Large intestine (tissue), 3 donors: ENCODE measurements around the gene ATM. TPM values are rescaled to one million over a fixed set of nuclear protein-coding genes. Genes with fewer than 3 reads are reported as not detected.

Experiments used
- DNase-seq, 2 donors: peaks; one replicate each; pipeline versions ENCODE4 v3.0.0 to v3.0.0-alpha.2; 2013
- H3K27ac ChIP-seq: one replicate; pipeline ENCODE4 v1.5.1; 2013; ENCODE audit warnings: low read length
- H3K27me3 ChIP-seq: 2 replicates; pipeline ENCODE4 v1.6.1; 2013; ENCODE audit warnings: low read length; ENCODE audit not compliant: control insufficient read depth, insufficient read depth
- H3K36me3 ChIP-seq: 2 replicates; pipeline ENCODE4 v1.6.1; 2013; ENCODE audit warnings: low read length; ENCODE audit not compliant: control insufficient read depth, insufficient read depth
- H3K4me1 ChIP-seq: one replicate; pipeline ENCODE4 v1.6.1; 2013; ENCODE audit warnings: low read length; ENCODE audit not compliant: control insufficient read depth, insufficient read depth
- H3K4me3 ChIP-seq: one replicate; pipeline ENCODE4 v1.5.1; 2013; ENCODE audit warnings: low read length
- H3K9me3 ChIP-seq: one replicate; pipeline ENCODE4 v1.6.1; 2013; ENCODE audit warnings: mild to moderate bottlenecking, low read depth, low read length, moderate library complexity; ENCODE audit not compliant: control insufficient read depth
- WGBS: methylation state at CpG from one replicate; pipeline ENCODE4 v1.1.5; 2013; ENCODE audit warnings: low lambda C conversion rate; ENCODE audit not compliant: insufficient coverage; 5-methylcytosine and 5-hydroxymethylcytosine counted together
- polyA plus RNA-seq: library from polyadenylated mRNA; unstranded; fragments of 120-200 nt; gene quantifications from one replicate; pipeline ENCODE4 v1.2.1, GENCODE V29; 2013

The ATM gene
- polyA plus RNA-seq, 1 donor, result 34.7 TPM

DNA sequence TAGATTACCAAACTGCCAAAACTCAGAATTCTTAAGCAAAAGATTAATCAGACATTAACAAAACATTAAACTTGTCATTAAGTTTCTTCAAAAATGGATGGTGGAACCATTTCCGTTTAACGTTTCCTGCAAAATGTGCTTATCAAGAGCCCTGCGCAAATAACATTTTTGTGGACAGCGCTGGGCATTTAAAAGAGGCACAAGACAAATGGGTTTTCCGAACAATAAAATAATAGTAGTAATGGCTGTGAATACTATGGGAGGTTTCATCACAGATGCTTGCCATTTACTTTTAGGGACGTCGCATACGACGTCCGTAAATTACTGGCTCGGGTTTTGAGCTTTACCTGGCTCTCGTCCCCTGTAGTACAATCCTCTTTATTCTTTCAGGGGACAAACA is 1.5 kb upstream of the ATM start:
- Histone ChIP-seq H3K4me1 (peaks cover 6% of the 10 kb centered on the region), H3K27me3 (no peaks in the 10 kb centered on the region), H3K27ac (peak overlapping the region; percentile 98), H3K9me3 (no peaks in the 10 kb centered on the region), H3K4me3 (peak overlapping the region; percentile 93), H3K36me3 (no peaks in the 10 kb centered on the region)
- peak in 1 of 2 donors; percentile 35 for DNase-seq
- no CpG with 5 or more reads among the region's 12 CpGs for WGBS

DNA sequence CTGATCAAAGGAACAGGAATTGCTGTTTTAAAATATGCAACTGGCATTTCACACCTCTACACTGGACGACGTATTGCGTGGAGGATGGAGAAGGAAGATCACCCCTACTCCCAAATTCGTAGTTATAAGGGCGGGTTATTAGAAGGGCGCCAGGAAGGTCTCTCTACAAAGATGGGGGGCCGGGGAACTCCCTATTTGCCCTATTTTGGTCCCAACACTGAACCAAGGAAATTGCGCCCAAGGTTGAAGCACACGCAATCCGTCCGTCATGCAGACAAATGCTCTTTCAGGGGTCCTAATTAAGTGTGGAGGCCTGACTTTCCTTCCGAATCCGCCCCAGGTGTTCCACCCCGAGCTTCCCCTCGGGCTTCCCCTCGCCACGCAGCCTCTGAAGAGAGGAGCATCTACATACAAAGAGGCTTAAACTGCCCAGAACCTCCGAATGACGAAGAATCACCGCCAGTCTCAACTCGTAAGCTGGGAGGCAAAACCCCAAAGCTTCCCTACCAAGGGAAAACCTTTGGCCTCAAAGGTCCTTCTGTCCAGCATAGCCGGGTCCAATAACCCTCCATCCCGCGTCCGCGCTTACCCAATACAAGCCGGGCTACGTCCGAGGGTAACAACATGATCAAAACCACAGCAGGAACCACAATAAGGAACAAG is 825 bp upstream of the ATM start:
- H3K9me3 ChIP-seq, result no peaks in the 10 kb centered on the region
- peaks cover 6% of the 10 kb centered on the region for H3K4me1 ChIP-seq
- H3K27ac ChIP-seq, result peak overlapping the region; percentile 98
- no peak for DNase-seq
- H3K36me3 ChIP-seq, result no peaks in the 10 kb centered on the region
- no peaks in the 10 kb centered on the region for H3K27me3 ChIP-seq
- H3K4me3 ChIP-seq, result peak overlapping the region; percentile 93
- WGBS, result no CpG with 5 or more reads among the region's 29 CpGs

DNA sequence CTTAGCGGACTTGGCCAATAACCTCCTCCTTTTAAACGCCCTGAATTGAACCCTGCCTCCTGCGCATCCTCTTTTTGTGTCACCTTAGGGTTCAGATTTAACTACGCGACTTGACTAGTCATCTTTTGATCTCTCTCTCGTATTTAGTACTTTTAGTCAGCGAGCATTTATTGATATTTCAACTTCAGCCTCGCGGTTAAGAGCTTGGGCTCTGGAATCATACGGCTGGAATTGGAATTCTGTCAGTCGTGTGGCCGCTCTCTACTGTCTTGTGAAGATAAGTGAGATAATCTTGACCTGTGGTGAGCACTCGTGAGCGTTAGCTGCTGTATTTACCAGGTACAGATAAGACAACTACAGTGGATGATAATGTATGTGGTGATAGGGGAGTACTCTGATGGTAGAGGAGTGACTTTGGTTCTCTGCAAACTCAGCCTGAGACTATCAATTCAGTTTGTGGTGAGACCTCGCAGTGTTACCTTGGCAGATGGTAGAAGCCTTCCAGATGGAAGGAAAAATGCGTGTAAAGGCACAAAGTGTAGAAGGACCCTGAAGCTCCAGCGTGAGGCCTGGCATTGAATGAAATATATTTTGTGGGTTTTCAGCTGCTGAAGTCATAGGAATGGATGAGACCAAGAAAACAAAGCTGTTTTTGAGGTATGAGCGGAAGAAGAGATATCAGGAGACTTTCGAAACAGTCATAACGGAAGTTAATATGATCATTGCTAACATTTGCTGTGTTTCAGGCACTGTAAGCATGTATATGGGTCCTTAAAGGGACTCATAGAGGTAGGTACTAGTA is 682 bp downstream of the ATM start:
- WGBS, result 49% methylated on average over 5 of the region's 20 CpGs
- peak overlapping the region; percentile 93 for H3K4me3 ChIP-seq
- H3K4me1 ChIP-seq, result peaks cover 6% of the 10 kb centered on the region
- peaks cover under 1% of the 10 kb centered on the region for H3K36me3 ChIP-seq
- no peak for DNase-seq
- no peaks in the 10 kb centered on the region for H3K27me3 ChIP-seq
- H3K9me3 ChIP-seq, result no peaks in the 10 kb centered on the region
- peak overlapping the region; percentile 98 for H3K27ac ChIP-seq

DNA sequence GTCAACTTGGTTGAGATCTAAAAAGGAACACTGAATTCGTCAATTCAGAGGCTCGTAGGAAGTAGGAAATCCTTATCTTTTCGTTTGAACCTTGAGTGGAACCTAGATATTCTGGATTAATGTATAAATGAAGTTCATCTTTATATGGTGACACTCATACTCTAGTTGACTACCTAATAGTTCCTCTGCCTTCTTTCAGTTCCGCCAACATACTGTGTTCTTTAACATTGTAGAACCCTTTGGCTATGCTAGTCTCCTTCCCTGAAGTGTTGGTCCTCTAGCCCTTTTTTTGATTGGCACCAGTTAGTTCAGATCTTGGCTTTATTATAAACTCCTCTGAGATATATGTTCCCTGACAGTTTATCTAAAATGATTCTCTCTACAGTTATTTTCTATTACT is 1.5 kb downstream of the ATM start:
- peak overlapping the region; percentile 98 for H3K27ac ChIP-seq

GRCh38 chr11:108224911-108225786 is 2.3 kb downstream of the ATM start:
- H3K27ac ChIP-seq, result no peak overlapping the region
- peaks cover 11% of the 10 kb centered on the region for H3K36me3 ChIP-seq
- WGBS, result 100% methylated on average over 2 of the region's 14 CpGs
- DNase-seq, result no peak
- no peaks in the 10 kb centered on the region for H3K27me3 ChIP-seq
- H3K4me3 ChIP-seq, result no peak overlapping the region
- H3K9me3 ChIP-seq, result no peaks in the 10 kb centered on the region
- peaks cover 6% of the 10 kb centered on the region for H3K4me1 ChIP-seq

More for the DNA sequence above, 1.5 kb downstream of the ATM start:
- Histone ChIP-seq H3K9me3 (no peaks in the 10 kb centered on the region), H3K4me1 (peaks cover 6% of the 10 kb centered on the region), H3K27me3 (no peaks in the 10 kb centered on the region), H3K4me3 (peak overlapping the region; percentile 93), H3K36me3 (peaks cover 5% of the 10 kb centered on the region)
- no peak for DNase-seq
- 89% methylated on average over 1 of the region's 4 CpGs for WGBS

DNA sequence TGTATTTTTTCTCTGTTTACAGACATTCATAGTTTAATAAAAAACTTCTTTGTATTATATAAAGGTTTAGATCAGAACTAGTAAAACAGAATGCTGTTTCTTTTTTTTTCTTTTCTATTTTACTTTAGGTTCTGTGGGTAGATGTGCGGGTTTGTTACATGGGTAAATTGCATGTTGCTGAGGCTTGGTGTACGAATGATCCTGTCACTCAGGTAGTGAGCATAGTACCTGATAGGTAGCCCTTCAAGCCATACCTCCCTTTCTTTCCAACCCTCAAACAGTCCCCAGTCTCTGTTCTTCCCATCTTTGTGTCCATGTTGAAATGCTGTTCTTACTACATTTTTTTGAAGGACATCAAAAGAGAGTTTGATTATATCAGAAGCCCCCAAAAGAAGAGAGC is 3.2 kb downstream of the ATM start:
- 100% methylated on average over 1 of the region's 2 CpGs for WGBS
- H3K27ac ChIP-seq, result no peak overlapping the region
- H3K27me3 ChIP-seq, result no peaks in the 10 kb centered on the region
- no peak for DNase-seq
- H3K9me3 ChIP-seq, result no peaks in the 10 kb centered on the region
- H3K36me3 ChIP-seq, result peaks cover 14% of the 10 kb centered on the region
- peaks cover 6% of the 10 kb centered on the region for H3K4me1 ChIP-seq
- H3K4me3 ChIP-seq, result no peak overlapping the region

DNA sequence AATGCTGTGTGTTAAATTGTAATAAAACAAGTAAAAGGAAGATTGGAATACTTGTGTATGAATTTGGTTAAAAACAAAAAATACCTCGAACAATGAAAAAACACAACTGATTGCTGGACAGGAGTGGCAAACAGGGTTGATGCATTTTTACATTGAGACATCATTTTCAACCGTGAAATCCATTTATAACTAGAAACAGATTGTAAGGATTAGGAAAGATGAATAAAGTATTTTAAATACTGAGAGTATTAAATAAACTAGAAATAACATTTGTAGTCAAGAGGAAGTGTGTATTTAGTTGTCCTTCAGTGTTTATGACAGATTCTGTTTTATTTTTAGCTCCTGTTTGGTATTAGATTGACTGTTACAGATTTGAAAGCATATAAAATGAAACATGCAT is 5.4 kb downstream of the ATM start:
- Histone ChIP-seq H3K9me3 (no peaks in the 10 kb centered on the region), H3K27me3 (no peaks in the 10 kb centered on the region), H3K4me1 (peaks cover 6% of the 10 kb centered on the region), H3K36me3 (peaks cover 24% of the 10 kb centered on the region), H3K4me3 (no peak overlapping the region), H3K27ac (no peak overlapping the region)
- no peak for DNase-seq
- 93% methylated on average over 2 of the region's 2 CpGs for WGBS

- H3K9me3 ChIP-seq, result no peaks in the 10 kb centered on the region
- H3K27ac ChIP-seq, result no peak overlapping the region
- peak in 1 of 2 donors; percentile 14 for DNase-seq
- 33% methylated on average over 1 of the region's 2 CpGs for WGBS
- no peaks in the 10 kb centered on the region for H3K4me1 ChIP-seq
- H3K36me3 ChIP-seq, result peaks cover 38% of the 10 kb centered on the region
- H3K4me3 ChIP-seq, result no peak overlapping the region
- H3K27me3 ChIP-seq, result no peaks in the 10 kb centered on the region
Observed at GRCh38 chr11:108233277-108233945, 10.5 kb downstream of the ATM start.

DNA sequence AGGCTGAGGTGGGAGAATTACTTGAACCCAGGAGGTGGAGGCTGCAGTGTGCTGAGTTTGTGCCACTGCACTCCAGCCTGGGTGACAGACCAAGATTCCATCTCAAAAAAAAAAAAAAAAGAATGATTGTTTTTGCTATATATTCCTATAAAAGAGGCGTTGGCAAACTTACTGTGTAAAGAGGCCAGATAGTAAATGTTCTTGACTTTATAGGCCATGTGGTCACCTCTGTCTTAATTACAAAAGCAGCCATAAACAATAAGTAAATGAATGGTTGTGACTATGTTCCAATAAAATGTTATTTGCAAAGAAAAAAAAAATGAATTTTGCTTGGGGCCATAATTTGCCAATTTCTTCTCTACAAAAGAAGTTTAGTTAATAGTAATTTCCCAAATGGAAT is 12.3 kb downstream of the ATM start:
- H3K27ac ChIP-seq, result no peak overlapping the region
- no peaks in the 10 kb centered on the region for H3K27me3 ChIP-seq
- H3K36me3 ChIP-seq, result peaks cover 33% of the 10 kb centered on the region
- H3K4me1 ChIP-seq, result no peaks in the 10 kb centered on the region
- H3K9me3 ChIP-seq, result no peaks in the 10 kb centered on the region
- no peak for DNase-seq
- WGBS, result 100% methylated on average over 1 of the region's 1 CpG
- no peak overlapping the region for H3K4me3 ChIP-seq

DNA sequence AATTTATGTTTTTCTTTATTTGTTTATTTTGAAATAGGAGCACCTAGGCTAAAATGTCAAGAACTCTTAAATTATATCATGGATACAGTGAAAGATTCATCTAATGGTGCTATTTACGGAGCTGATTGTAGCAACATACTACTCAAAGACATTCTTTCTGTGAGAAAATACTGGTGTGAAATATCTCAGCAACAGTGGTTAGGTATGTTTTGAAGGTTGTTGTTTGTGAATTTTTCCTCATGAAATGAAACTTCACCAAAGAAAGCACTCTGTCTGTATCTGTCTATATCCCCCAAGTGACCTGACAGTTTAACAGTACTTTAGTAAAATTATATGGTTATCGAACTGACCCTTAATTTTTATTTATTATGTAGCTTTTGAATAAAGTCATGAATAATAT is 12.8 kb downstream of the ATM start:
- WGBS, result 100% methylated on average over 2 of the region's 2 CpGs
- Histone ChIP-seq H3K36me3 (peaks cover 30% of the 10 kb centered on the region), H3K4me1 (no peaks in the 10 kb centered on the region), H3K27ac (no peak overlapping the region), H3K27me3 (no peaks in the 10 kb centered on the region), H3K4me3 (no peak overlapping the region), H3K9me3 (no peaks in the 10 kb centered on the region)
- no peak for DNase-seq
